Measurements from ENCODE around the gene PFKL. TPM values are rescaled to one million over a fixed set of nuclear protein-coding genes. Genes with fewer than 3 reads are reported as not detected.

Gene PFKL
- total RNA-seq, result 193 and 245 TPM in 2 replicates

DNA sequence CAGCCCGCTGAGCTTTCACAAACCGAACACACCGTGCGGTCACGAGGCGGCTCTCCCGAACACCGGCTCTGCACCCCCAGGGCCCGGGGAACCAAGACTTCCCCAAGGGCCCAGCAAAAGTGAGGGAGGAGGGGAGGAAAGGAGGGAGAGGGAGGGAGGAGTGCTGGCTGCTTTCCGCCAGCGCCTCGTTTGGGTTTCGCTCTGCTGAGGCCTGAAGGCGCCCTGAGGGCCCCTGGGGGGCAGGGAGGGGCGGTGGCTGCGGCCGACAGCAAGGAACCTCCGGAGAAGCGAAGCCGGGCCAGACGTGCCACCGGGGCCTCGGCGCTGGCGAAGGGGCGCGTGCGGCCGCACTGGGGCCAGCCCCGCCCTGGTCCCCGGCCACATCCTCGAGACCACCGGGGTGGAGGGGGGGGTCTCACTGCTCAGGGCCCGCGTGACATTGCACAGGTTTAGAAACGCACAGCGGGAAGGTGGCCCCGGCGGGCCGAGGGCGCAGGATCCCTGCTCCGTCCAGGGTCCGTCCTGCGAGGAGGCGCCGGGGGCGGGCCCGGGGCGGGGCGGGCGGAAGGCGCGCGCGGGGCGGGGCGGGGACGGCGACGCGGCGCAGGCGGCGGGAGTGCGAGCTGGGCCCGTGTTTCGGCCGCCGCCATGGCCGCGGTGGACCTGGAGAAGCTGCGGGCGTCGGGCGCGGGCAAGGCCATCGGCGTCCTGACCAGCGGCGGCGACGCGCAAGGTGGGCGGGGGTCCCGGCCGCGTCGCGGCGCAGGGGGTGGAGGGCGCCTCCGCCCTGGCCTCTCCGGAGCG lies at the start of gene PFKL:
Gene PFKL, plus strand, starts transcription at position 596 of the 804 bp plus-strand sequence. Its CDS starts 53 bp downstream, at position 649.
- no peak for DNase-seq (ENCODE audit: extremely low read depth, low read depth, low spot score)

- DNase-seq (ENCODE audit: extremely low read depth, low read depth, low spot score), result peak; percentile 0
Measured at GRCh38 chr21:44253832-44254710, 45.8 kb upstream of the PFKL start.

- DNase-seq (ENCODE audit: extremely low read depth, low read depth, low spot score), result no peak
Measured at GRCh38 chr21:44255511-44255981, 44.3 kb upstream of the PFKL start.

DNA sequence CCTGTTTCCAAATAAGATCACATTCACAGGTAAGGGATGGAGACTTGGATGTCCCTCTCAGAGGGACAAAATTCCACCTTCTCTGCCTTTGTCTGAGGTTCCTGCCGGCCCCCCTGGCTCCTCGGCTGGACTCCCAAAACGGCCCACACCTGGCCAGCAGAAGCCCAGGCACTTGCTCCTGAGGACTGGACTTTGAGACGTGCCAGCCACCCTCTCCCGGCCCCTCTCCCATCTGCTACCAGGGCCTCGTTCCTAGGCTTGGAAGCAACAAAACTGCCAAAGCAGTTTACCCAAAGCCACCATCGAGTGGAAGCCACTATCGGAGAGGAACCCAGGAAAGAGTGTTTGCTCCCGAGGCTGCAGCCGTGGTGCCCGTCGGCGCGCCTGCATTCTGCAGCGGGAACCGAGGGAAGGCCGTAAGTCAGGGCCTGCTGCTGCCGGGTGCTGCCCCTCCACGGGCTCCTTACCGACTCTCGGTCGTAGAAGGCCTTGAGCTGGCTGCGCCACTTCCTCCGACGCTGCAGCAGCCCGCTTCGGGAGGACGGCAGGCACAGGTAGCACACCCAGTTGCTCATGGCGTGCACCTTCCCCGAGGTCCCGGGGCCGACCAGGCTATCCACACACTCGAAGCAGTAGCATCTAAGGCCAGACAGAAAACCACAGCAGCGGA lies 41.7 kb upstream of the PFKL start:
- no peak for DNase-seq (ENCODE audit: extremely low read depth, low read depth, low spot score)

GRCh38 chr21:44259082-44259705 lies 40.7 kb upstream of the PFKL start:
- no peak for DNase-seq (ENCODE audit: extremely low read depth, low read depth, low spot score)

DNA sequence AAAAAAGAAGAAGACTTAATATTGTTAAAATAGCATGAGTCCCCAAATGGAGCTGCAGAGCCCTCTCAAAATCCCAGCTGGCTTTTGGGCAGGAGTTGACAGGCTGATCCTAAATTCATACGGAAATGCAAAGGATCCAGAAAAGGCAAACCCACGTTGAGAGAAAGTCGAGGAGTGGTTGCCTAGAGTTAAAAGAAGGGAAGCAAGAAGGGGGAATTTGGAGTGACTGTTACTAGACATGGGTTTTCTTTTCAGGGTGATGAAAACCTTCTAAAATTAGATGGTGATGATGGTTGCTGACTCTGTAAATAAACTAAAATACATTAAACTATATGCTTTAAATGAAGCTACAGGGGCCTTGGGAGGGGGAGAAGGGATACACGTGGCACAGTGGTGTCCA lies 39.8 kb upstream of the PFKL start:
- no peak for DNase-seq (ENCODE audit: extremely low read depth, low read depth, low spot score)

DNA sequence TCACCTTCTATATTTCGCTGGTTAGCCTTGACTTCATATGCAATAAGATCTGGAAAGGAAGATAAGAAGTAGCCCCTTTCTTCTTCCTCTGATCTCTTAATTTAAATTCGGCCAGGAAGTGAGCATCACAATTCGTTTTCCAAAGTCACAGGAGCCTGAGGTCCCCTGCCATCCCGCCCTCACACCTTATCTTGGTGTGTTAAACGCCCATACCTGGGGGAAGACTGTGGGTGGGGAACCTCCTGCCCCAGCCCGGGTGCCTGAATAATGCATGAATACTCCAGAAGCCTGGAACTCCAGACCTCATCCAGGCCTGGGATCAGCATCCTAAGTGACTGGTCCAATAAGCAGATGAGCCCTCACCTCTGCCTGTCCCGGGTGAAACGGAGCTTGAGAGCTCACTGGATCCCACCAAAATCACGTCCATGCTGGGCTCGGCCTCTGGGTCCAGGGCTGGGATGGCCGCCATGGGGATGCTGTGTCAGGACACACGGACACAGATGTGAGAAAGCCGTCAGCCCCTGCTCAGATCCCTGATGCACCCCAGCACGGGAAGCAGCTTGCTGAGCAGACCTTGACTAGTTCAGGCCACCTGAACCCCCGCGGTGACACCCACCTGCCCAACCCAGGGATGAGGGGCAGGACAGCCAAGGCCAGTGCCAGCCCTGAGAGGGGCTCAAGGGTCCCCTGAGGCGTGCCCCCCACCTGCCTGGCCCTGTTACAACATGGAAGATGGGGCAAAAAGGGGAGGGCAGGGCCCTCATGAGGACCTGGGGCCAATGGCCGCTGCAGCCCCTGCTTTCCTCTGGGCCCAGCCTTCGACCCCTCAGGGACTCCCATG lies 38.8 kb upstream of the PFKL start:
- no peak for DNase-seq (ENCODE audit: extremely low read depth, low read depth, low spot score)

DNA sequence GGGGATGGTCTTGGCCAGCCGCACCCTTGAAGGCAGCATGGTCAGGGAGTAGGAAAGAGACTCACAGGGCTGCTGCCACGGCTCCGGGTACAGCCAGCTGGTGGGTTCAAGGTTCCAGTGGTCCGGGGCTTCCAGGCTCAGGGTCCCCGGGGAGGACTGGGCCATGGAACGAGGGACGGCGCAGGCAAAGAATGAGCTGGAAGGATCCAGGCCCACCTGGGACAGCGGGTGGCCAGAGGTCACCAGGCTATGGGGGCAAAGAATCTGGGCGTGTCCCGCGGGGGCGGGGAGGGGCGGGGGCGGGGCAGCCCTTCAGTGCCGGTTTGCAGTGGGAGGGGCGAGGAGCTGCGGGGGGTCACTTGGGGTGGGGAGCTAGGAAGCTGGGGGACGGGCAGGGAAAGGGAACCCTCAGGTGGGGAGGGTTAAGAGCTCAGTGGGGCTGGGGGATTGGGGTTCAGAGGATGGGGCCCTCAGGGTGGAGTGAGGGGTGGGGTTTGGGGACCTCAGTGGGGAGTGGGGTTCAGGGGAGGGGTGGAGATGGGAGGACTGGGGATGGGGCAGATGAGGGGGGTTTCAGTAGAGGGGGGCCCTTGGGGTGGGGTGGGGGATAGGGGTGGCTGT lies 38.1 kb upstream of the PFKL start, which contains the start of gene DNMT3L:
Gene DNMT3L, minus strand, starts transcription at position 223 of the 621 bp plus-strand sequence. CDS start 638 bp downstream, outside the sequence.
- no peak for DNase-seq (ENCODE audit: extremely low read depth, low read depth, low spot score)

GRCh38 chr21:44262338-44263056 lies 37.4 kb upstream of the PFKL start:
- no peak for DNase-seq (ENCODE audit: extremely low read depth, low read depth, low spot score)

DNA sequence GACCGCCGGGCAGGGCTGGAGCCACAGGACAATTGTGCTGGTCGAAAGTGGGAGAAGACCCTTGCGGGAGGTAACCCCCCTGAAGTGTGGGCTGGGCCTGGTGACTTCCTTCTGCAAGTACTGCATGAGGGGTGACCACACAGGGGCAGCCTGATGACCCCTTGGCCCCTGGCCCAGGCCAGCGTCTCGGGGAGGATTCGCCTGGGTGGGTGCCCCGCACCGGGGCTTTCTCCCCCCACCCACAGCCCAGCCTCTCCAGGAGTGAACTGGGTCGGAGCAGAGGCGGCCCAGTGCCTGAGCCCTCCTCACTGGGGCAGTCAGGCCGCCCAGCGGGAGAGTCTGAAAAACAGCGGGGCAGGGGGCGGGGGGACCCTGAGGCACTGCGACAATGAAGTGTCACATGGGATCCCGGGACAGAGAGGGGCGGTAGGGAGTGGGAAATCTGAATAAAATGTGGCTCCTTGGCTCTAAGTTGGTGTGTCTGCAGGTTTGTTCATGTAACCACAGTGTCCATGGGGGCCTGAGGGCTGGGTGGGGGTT lies 36.6 kb upstream of the PFKL start:
- no peak for DNase-seq (ENCODE audit: extremely low read depth, low read depth, low spot score)

GRCh38 chr21:44263768-44264167 lies 36.1 kb upstream of the PFKL start:
- no peak for DNase-seq (ENCODE audit: extremely low read depth, low read depth, low spot score)

GRCh38 chr21:44265734-44266270 lies 34.1 kb upstream of the PFKL start:
- DNase-seq (ENCODE audit: extremely low read depth, low read depth, low spot score), result no peak

- DNase-seq (ENCODE audit: extremely low read depth, low read depth, low spot score), result no peak
Measured at GRCh38 chr21:44267655-44268142, 32.2 kb upstream of the PFKL start.

- DNase-seq (ENCODE audit: extremely low read depth, low read depth, low spot score), result no peak
Measured at GRCh38 chr21:44269090-44269489, 30.8 kb upstream of the PFKL start.

GRCh38 chr21:44271558-44272283 lies 28.1 kb upstream of the PFKL start:
- no peak for DNase-seq (ENCODE audit: extremely low read depth, low read depth, low spot score)

DNA sequence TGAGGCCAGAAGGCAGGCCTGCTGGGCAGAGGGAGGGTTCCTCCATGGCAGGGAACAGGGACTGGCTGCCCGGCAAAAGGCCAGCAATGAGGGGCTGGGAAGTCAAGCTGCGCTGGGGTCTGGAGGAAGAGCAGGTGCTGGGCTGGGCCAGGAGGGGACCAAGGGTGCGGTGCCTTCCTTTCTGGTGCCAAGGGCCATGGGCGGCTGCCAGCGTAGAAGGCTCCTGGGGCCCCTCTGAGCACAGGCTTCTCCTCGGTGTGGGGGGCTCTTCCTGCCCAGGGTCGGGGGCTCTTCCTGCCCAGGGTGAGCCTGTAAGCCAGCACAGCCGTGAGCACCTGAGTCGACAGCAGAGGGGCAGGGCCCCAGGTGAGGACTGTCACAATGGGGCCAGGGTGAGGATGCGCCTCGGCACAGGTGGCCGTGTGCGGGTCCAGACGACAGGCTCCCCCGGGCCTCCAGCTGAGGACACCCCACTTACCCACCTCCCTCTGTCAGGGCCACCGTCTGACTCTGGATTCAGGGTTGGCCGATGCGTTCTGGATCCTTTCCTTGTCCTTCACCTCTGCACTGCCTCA lies 27.5 kb upstream of the PFKL start:
- DNase-seq (ENCODE audit: extremely low read depth, low read depth, low spot score), result no peak

DNA sequence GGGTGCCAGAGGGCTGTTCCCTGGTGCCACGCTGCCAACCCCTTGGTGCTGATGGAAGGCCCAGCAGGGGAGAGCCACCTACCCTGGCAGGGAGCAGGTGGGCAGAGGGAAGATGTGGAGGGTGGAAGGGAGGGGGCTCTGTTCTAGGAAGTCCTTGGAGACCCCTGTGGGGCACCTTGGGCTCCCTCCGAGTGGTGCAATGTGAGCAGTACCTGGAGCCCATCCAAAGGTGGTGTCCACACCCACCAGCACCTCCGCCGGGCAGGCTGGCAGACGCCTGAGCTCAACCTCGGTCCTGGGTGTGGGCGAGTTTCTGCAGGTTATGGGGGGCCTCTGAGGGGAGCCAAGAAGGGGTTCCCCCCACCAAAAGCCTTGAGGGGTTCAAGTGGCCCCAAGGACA lies 26.8 kb upstream of the PFKL start:
- no peak for DNase-seq (ENCODE audit: extremely low read depth, low read depth, low spot score)
